GM18520 (cell line): ENCODE results near the gene CTF1.

Source experiments
- ATAC-seq: cut with Tn5 transposase; IDR thresholded peaks from one replicate; pipeline ENCODE4 v1.9.1; 2021; ENCODE audit not compliant: unreplicated experiment

CTF1 gene

DNA sequence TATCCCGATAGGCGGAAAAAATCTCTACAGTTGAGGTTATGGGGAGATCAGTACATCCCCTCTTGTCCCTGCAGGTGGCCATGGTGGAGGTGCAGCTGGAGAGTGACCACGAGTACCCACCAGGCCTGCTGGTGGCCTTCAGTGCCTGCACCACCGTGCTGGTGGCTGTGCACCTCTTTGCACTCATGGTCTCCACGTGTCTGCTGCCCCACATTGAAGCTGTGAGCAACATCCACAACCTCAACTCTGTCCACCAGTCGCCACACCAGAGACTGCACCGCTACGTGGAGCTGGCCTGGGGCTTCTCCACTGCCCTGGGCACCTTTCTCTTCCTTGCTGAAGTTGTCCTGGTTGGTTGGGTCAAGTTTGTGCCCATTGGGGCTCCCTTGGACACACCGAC, 56.7 kb downstream of the CTF1 start:
- no peak for ATAC-seq
